IMR-90 (cell line): ENCODE measurements around the gene MED23. TPM values are rescaled to one million over a fixed set of nuclear protein-coding genes. Genes with fewer than 3 reads are reported as not detected.

ENCODE experiments used
- BHLHE40 ChIP-seq: fragments of 150-350 bp; IDR thresholded peaks from 2 replicates; pipeline ENCODE4 v1.6.1; 2016; ENCODE audit warnings: mild to moderate bottlenecking, low read depth, low read length
- CEBPB ChIP-seq: IDR thresholded peaks from 2 replicates; pipeline ENCODE4 v1.6.1; 2012; ENCODE audit warnings: low read depth, low read length, improper control_type of control experiment
- CHD1 ChIP-seq: IDR thresholded peaks from 2 replicates; pipeline ENCODE4 v1.6.1; 2012; ENCODE audit warnings: low read depth, low read length, improper control_type of control experiment
- MXI1 ChIP-seq: IDR thresholded peaks from 2 replicates; pipeline ENCODE4 v1.6.1; 2012; ENCODE audit warnings: low read depth, mild to moderate bottlenecking, low read length, moderate library complexity, borderline replicate concordance
- RCOR1 ChIP-seq: IDR thresholded peaks from 2 replicates; pipeline ENCODE4 v1.6.1; 2012; ENCODE audit warnings: mild to moderate bottlenecking, low read length, improper control_type of control experiment; ENCODE audit not compliant: insufficient replicate concordance
- RFX5 ChIP-seq: IDR thresholded peaks from 2 replicates; pipeline ENCODE4 v1.8.0; 2012; ENCODE audit warnings: low read depth, mild to moderate bottlenecking, low read length, moderate library complexity
- SMC3 ChIP-seq: fragments of 150-350 bp; IDR thresholded peaks from 2 replicates; pipeline ENCODE4 v1.6.1; 2016; ENCODE audit warnings: low read depth, mild to moderate bottlenecking, antibody characterized with exemption, low read length, moderate library complexity
- polyA plus RNA-seq, 3 experiments: library from polyadenylated mRNA; depleted of rRNA; stranded (reverse); fragments of >200 nt; gene quantifications; 2 replicates each; pipeline ENCODE4 v1.2.3, GENCODE V29; 2012; ENCODE audit warnings: low replicate concordance in 1 of 3
- total RNA-seq: library from RNA; depleted of rRNA; stranded (reverse); fragments of >200 nt; gene quantifications from 2 replicates; pipeline ENCODE4 v1.2.3, GENCODE V29; 2012
- TF ChIP-seq, protein P1 (sequence below): fragments of 150-350 bp; IDR thresholded peaks from 2 replicates; pipeline ENCODE4 v1.6.1; 2017; ENCODE audit warnings: mild to moderate bottlenecking, antibody characterized with exemption, low read length, low read depth
- TF ChIP-seq, protein P2 (sequence below): conservative IDR thresholded peaks from 2 replicates; pipeline ENCODE4 v1.5.1; 2012; ENCODE audit warnings: mild to moderate bottlenecking, low read depth, low read length, improper control_type of control experiment

Gene MED23
- total and polyA plus RNA-seq, 2 of the 4 experiments (the other 2 are of a cell fraction), result 16.0 to 40.7 TPM

DNA sequence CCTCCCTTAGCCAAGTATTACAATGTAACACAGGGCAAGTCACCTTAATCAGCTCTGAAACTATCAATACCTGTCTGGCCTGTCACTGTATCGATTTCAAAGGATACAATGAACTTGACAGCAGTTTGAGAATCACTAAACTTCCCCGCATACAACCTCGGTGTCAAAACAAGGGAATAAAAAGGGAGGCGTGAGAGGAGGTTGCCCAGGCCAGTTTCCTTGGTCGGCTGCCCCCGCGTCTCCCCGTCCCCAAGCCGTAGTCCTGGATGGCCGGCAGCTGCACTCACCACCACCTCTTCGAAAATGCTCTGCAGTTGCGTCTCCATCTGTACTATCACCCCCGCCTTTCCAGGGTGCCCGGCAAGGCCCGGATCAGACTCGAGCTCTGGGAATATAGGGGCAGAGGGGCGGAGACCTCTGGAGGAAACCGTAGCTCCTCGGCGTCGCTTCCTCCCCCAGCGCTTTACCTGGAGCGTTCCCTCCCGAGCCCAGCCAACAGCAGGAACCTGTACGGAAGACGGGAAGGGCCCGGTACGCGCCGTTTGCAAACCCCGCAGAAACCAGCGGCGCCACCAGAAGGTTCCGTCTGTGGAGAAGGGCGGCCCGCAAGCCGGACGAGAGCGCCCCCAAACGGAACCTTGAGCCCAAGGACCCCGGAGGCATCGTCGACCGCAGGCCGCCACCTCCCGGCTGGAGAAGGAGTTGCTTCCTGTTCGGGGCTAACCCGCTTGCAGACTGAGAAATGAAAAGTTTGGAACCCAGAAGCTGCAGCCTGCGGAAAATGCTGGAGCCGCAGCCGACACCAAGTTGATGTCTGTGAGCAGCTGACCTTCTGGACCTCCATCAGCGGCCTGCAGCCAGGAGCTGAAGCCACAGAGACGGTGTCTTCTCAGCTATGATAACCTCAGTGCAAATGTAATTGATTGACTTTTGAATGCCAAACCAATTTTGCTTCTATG is at the start of gene MED23 (continued):
- TF ChIP-seq RFX5 (no peak), CEBPB (no peak), SMC3 (peak; percentile 73), CHD1 (peak; percentile 90; the same call in 1 of the 2 replicates), MXI1 (0 out of 2 replicates have a peak, but pooled peaks have one; percentile 49), BHLHE40 (no peak), RCOR1 (peak; percentile 82)
- TF ChIP-seq, protein P1, sequence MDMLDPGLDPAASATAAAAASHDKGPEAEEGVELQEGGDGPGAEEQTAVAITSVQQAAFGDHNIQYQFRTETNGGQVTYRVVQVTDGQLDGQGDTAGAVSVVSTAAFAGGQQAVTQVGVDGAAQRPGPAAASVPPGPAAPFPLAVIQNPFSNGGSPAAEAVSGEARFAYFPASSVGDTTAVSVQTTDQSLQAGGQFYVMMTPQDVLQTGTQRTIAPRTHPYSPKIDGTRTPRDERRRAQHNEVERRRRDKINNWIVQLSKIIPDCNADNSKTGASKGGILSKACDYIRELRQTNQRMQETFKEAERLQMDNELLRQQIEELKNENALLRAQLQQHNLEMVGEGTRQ, result peak; percentile 20; the same call in 1 of the 2 replicates
- TF ChIP-seq, protein P2, sequence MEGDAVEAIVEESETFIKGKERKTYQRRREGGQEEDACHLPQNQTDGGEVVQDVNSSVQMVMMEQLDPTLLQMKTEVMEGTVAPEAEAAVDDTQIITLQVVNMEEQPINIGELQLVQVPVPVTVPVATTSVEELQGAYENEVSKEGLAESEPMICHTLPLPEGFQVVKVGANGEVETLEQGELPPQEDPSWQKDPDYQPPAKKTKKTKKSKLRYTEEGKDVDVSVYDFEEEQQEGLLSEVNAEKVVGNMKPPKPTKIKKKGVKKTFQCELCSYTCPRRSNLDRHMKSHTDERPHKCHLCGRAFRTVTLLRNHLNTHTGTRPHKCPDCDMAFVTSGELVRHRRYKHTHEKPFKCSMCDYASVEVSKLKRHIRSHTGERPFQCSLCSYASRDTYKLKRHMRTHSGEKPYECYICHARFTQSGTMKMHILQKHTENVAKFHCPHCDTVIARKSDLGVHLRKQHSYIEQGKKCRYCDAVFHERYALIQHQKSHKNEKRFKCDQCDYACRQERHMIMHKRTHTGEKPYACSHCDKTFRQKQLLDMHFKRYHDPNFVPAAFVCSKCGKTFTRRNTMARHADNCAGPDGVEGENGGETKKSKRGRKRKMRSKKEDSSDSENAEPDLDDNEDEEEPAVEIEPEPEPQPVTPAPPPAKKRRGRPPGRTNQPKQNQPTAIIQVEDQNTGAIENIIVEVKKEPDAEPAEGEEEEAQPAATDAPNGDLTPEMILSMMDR, result peak; percentile 100; the same call in 1 of the 2 replicates
